GM08714 (cell line): ENCODE data around the gene EVI5.
"Not testable (repeated sequence)": the region's sequence is repeated elsewhere in the genome, so short reads cannot be mapped to it uniquely, and the experiment has no call there.

ENCODE experiments used
- H3K4me3 ChIP-seq: fragments of 200-500 bp; sonication (Bioruptor generic); 2 replicates; pipeline ENCODE4 v1.5.1; 2014; ENCODE audit warnings: mild to moderate bottlenecking, low read length, inconsistent platforms
- ZNF274 ChIP-seq: IDR thresholded peaks from 2 replicates; pipeline ENCODE4 v1.6.1; 2012; ENCODE audit warnings: mild to moderate bottlenecking, low read depth, low read length

The EVI5 gene

GRCh38 chr1:92769856-92770255 is 15.1 kb downstream of the EVI5 start:
- no peak for TF ChIP-seq ZNF274
- H3K4me3 ChIP-seq = no peak overlapping the region

DNA sequence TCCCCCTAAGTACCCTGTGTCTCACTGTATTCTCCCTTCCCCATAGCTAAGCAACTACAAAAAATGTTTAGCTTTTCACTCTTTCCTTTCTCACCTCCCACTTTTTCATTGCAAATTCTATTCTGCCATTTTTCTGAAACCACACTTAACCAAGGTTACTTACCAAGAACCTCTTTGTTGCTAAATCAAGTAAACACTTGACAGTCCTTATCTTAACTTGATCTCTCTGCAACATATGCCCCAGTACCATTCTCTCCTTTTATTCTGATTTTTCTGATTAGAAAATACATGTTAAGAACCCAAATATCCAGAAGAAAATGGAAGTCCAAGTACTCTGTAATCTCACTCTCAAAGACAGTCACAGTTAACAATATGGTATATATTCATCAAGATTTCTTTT is 16.0 kb downstream of the EVI5 start:
- no peak for TF ChIP-seq ZNF274
- no peak overlapping the region for H3K4me3 ChIP-seq

DNA sequence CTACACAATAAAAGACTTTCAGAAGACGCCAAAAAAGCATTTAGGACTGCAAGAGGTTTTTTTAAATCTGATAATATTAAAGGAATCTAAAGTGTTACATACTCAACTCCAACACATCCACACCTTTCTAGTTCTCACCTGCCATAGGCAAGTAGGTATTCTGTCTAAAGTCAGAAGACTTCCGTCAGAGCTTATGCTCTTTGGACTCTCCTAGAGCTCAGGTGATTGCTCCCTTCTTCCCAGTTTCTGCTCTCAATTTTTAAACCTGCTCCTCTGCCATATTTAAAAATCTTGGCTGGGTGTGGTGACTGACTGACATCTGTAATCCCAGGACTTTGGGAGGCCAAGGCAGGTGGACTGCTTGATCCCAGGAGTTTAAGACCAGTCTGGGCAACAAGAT is 16.6 kb downstream of the EVI5 start:
- TF ChIP-seq ZNF274 = no peak
- no peak overlapping the region for H3K4me3 ChIP-seq

DNA sequence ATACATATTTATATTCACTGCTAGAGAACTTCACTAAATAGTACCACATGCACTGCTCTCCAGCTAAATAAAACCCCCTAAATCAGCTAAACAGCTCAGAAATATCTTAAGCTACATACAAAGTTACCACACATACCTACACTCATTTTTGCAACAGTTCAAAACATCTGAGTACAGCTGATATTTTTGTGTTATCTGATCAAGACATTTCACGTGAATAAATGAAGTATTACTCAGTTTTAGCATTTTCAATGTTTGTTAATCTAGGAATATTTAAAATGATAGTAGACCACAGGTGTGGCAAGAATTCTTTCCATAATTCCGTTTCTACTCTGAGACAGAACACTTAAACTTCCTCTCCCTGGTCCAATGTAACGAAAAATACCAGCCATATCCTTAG is 20.8 kb downstream of the EVI5 start:
- H3K4me3 ChIP-seq = no peak overlapping the region
- TF ChIP-seq ZNF274 = no peak

- no peak overlapping the region for H3K4me3 ChIP-seq
- TF ChIP-seq ZNF274 = no peak
These were observed 22.6 kb downstream of the EVI5 start for GRCh38 chr1:92762355-92762754.

DNA sequence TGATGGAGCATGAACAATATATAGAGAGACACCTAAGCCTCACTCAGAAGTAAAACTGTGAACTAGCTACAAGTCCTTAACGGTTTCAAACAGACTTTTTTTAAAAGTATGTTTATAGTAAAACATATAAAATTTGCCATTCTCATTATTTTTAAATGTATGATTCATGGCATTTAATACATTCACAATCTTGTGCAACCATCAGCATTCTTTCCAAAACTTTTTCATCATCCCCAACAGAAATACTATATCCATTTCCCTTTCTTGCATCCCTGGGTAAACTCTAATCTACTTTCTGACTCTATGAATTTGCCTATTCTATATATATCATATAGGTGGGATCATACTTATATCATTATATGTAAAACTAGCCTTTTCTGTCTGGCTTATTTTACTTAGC is 25.5 kb downstream of the EVI5 start:
- TF ChIP-seq ZNF274 = no peak
- H3K4me3 ChIP-seq = no peak overlapping the region

DNA sequence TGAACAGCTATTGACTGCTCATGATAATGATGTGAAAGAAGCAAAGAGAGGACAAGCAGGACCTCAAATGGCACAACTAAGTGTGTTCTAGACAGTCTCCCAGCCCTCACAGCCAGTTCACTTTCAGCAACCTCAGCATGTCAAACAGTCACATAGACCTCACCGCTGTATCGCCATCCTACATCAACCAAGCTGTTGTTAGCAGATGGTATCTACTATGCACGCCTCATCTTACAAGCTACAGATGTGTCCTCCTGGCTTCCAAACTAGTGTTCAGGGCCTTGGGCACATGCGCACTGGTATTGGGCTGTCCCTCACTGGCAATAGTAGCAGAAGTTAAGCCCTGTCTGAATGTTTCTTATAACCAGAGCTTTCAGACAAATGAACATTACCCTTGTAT is 28.4 kb downstream of the EVI5 start:
- TF ChIP-seq ZNF274 = no peak
- no peak overlapping the region for H3K4me3 ChIP-seq

DNA sequence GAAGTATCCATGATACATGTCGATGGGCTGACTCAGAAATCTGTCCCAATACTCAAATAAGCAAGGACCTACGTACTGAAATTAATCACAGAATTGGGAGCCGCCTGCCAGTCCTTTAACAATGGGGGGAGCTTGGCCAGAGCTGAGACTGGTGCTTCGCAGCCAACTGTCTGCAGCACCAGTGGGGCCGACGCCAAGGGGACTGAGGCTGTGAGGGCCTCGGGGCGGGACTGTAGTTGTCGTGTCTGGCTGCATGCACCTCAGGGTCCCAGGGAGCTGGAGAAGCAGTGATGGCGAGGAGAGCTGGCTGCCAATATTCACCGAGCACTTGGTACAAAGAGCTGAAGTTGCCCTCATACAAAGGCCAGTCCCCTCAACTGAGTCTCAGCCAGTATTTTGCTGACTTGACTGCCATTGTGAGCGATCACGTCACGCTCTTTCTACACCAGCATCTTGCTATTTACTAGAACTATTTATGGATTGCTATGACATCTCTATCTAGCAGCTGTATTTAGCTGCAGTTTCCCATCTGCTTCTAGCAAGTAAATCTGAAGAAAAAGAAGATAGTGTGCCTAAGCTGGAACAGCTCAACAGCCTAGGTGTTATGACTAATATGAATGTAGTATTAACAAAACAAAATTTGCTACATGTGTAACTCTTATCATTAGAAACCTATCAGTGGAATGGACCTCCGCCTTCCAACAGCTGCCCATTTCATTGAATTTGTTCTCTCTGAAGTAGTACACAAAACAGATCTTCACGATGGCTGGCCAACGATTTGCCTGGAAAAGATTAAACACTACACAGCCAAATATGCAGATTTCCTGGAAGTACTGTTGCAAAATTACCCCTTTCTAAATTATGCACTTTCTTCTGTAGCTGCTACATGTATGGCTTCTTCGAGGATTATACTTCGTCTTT is 29.1 kb downstream of the EVI5 start:
- no peak for TF ChIP-seq ZNF274
- no peak overlapping the region for H3K4me3 ChIP-seq

- TF ChIP-seq ZNF274 = no peak
- H3K4me3 ChIP-seq = no peak overlapping the region
These were observed 30.2 kb downstream of the EVI5 start for GRCh38 chr1:92754719-92755050.

- H3K4me3 ChIP-seq = no peak overlapping the region
- no peak for TF ChIP-seq ZNF274
These were observed 30.7 kb downstream of the EVI5 start for GRCh38 chr1:92754000-92754718.

DNA sequence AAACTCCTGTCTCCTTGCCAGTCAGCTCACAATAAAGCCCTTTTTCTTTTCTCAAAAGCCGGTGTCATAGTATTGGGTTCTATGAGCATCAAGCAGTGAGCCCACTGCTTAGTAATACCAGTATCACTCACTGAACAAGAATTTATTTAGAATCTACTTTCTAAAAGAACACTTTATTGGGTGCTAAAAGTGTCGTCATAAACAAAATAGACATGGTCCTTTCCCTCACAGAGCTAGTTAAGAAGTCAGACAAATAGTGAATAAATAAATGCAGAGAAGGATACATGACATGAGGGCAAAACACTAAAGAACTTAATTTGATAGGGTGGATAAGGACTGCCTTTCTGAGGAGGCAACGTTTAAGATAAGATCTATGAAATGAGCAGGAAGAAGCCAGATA is 32.2 kb downstream of the EVI5 start:
- TF ChIP-seq ZNF274 = no peak
- H3K4me3 ChIP-seq = no peak overlapping the region

DNA sequence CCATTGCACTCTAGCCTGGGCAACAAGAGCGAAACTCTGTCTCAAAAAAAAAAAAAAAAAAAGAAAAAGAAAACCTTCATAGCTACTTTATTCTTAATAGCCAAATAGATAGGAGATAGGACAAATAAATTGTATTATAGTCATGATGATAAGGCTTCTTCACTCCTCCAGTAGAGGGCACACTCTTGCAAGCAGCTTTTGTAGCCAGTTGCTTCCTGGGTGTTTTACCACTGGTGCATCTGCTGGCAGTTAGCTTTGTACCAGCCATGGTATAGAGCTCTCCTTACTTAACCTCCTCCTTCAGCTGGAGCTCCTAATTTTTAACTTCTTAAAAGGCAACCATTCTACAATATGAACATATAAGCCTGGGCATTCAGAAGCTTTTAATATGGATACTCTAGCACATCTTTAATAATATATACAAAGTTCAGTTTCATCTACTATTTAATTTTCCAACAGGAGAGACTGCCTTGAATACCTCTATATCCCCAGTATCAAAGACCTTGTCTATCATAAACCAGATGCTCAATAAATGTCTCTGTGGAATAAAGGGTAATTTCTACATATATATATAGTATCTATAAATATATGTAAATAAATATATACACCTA is 35.8 kb downstream of the EVI5 start:
- TF ChIP-seq ZNF274 = no peak
- H3K4me3 ChIP-seq = no peak overlapping the region

- H3K4me3 ChIP-seq = no peak overlapping the region
- no peak for TF ChIP-seq ZNF274
These were observed 36.8 kb downstream of the EVI5 start for GRCh38 chr1:92748138-92748537.

DNA sequence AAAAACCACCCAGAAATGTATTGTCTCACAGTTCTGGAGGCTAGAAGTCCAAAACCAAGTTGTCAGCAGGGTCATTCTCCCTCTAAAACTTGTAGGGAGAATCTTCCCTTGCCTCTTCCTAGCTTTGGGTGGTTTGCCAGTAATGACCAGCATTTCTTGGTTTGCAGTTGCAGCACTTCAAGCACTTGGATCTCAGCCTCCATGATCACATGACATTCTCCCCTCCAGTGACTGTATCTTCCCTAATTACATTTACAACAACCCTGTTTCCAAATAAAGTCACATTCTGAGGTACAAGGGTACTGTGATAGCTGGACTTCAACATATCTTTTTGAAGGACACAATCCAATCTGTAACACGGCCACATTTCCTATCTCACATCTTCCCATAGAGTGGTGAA is 37.2 kb downstream of the EVI5 start:
- TF ChIP-seq ZNF274 = no peak

GRCh38 chr1:92746255-92746654 is 38.7 kb downstream of the EVI5 start:
- not testable (repeated sequence) for H3K4me3 ChIP-seq

More for the DNA sequence above, 37.2 kb downstream of the EVI5 start:
- no peak overlapping the region for H3K4me3 ChIP-seq

GRCh38 chr1:92743221-92743620 is 41.7 kb downstream of the EVI5 start:
- no peak for TF ChIP-seq ZNF274
- H3K4me3 ChIP-seq = no peak overlapping the region
